DMS53 (cell line): Measurements from ENCODE around the gene MAP3K9.
"Not testable (repeated sequence)": the region's sequence is repeated elsewhere in the genome, so short reads cannot be mapped to it uniquely, and the experiment has no call there.

Experiments
- DNase-seq: peaks from one replicate; lab custom pipeline; 2025; lab: John Stamatoyannopoulos, UW

MAP3K9 gene

GRCh38 chr14:70809225-70810219 is at the start of gene MAP3K9:
MAP3K9 (minus strand) TSS chr14:70809513; CDS start chr14:70809171, 342 bp downstream.
- DNase-seq = peak; percentile 97

GRCh38 chr14:70858641-70859040 is 49.3 kb upstream of the MAP3K9 start:
- no peak for DNase-seq

GRCh38 chr14:70857496-70857890 is 48.2 kb upstream of the MAP3K9 start:
- no peak for DNase-seq

- DNase-seq = no peak
Observed at GRCh38 chr14:70856851-70857495, 47.7 kb upstream of the MAP3K9 start.

GRCh38 chr14:70855486-70855885 is 46.2 kb upstream of the MAP3K9 start:
- no peak for DNase-seq

GRCh38 chr14:70853658-70854057 is 44.3 kb upstream of the MAP3K9 start:
- not testable (repeated sequence) for DNase-seq

GRCh38 chr14:70847406-70848090 is 38.2 kb upstream of the MAP3K9 start:
- no peak for DNase-seq

- peak; percentile 4 for DNase-seq
Observed at GRCh38 chr14:70845601-70846000, 36.3 kb upstream of the MAP3K9 start.

- no peak for DNase-seq
Observed at GRCh38 chr14:70842851-70843462, 33.6 kb upstream of the MAP3K9 start.

- DNase-seq = no peak
Observed at GRCh38 chr14:70838076-70838475, 28.8 kb upstream of the MAP3K9 start.

- DNase-seq = no peak
Observed at GRCh38 chr14:70836946-70837345, 27.6 kb upstream of the MAP3K9 start.

- DNase-seq = no peak
Observed at GRCh38 chr14:70833884-70834283, 24.6 kb upstream of the MAP3K9 start.

GRCh38 chr14:70832561-70833305 is 23.4 kb upstream of the MAP3K9 start:
- no peak for DNase-seq

- DNase-seq = peak; percentile 47
Observed at GRCh38 chr14:70830998-70831781, 21.9 kb upstream of the MAP3K9 start.

GRCh38 chr14:70828188-70828587 is 18.9 kb upstream of the MAP3K9 start:
- no peak for DNase-seq

- DNase-seq = no peak
Observed at GRCh38 chr14:70827752-70828151, 18.4 kb upstream of the MAP3K9 start.

- DNase-seq = peak; percentile 18
Observed at GRCh38 chr14:70827347-70827746, 18.0 kb upstream of the MAP3K9 start.

GRCh38 chr14:70823281-70823680 is 14.0 kb upstream of the MAP3K9 start:
- no peak for DNase-seq

- peak; percentile 59 for DNase-seq
Observed at GRCh38 chr14:70822530-70823185, 13.3 kb upstream of the MAP3K9 start.
